ENCODE results near the gene GOLGA2.
A peak's percentile ranks its signal among the peaks of the same experiment; 100 is the strongest.
"Not testable (repeated sequence)": the region's sequence is repeated elsewhere in the genome, so short reads cannot be mapped to it uniquely, and the experiment has no call there.

The GOLGA2 gene

DNA sequence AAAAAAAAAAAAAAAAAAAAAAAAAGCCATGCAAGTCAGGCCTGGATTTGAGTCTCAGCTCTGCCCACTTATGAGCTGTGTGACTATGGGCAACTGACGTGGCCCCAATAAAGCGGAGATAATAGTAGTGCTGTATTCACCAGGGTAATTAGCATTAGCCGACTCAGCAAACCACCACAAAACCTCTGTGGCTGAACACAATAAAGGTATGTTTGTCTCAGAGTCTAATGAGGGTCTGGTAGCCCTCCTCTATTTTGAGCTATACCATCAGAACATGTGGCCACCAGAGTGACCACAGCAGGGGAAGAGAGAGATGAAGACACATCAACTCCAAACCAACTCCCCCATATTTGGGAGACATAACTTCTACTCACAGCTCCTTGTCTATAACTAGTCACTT lies 16.2 kb upstream of the GOLGA2 start:
- no peak for DNase-seq (ENCODE audit: low spot score)

DNA sequence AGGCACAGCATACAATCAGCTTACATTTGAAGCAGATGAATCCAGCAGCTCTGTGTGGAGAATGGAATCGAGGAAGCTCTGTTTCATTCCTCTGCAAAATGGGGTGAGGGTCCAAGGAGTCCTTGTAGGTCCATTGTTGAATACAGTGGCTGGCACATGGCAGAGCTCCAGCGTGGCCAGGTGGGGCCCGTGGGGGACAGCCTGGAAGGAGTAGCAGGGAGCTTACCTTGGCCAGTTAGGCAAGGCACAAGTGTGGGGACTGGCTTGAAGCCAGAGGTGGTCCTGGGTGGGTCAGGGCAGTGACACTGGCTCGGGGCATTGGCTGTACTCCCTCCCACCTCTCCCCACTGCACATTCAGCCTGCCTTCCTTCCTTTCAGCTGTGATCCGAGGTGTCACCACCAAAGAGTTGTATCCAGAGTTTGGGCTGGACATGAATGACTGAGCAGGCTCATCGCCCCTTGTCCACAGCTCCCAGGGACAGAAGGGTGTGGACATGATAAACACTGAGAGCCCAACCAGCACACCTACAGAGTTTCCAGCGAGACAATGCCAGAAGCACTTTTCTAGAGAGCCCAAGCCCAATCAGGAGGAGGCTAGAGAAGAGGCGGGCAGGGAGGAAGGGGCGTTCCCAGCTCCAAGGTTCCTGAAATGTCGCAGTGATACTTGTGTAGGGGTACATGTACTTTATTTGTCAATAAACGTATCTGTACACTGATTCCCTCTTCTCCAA lies 12.6 kb upstream of the GOLGA2 start:
- DNase-seq (ENCODE audit: low spot score) = no peak

GRCh38 chr9:128286440-128286839 lies 10.6 kb upstream of the GOLGA2 start:
- DNase-seq (ENCODE audit: low spot score) = peak; percentile 86

- no peak for DNase-seq (ENCODE audit: low spot score)
These were observed 9.4 kb upstream of the GOLGA2 start for GRCh38 chr9:128285033-128285784.

DNA sequence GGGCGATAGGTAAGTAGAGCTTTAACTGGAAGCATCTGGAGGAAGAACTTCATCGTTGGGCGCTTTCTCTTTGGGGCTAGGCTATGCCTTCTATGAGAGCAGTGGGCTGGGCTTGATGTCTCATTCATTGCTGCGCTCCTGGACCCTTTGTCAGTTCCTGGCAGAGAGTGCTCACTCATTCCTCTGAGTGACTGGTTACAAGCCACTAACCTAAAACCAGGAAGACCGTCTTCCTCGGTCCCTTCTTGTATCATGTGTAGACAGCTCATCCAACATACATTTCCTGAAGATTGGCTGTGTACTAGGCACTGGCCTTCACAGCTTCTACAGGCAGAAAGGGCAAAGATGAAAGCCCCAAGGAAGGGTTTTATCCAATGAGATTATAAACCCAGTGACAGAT lies 6.7 kb upstream of the GOLGA2 start:
- no peak for DNase-seq (ENCODE audit: low spot score)

DNA sequence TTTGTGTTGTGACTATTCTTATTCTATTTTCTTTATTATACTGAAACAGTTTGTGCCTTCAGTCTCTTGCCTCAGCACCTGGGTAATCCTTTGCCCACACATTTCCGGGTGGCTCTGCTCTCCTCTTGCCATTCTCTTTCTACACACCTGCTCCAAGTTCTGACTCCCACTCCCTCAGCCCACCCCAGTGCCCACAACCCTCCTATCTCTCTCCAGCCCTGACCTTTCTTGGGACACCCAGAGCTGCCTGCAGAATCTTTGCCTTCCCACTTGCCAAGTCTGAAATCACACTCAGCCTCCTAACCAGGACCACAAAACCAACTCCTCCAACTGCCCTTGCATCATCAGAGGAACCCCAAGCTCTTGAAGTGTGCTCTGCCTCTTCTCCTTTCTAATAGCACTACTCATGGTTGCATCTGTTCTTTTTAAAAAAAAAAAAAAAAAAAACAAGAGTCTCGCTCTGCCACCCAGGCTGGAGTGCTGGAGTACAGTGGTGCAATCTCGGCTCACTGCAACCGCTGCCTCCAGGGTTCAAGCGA lies 4.3 kb upstream of the GOLGA2 start:
- no peak for DNase-seq (ENCODE audit: low spot score)

- not testable (repeated sequence) for DNase-seq (ENCODE audit: low spot score)
These were observed 3.6 kb upstream of the GOLGA2 start for GRCh38 chr9:128279088-128280073.

DNA sequence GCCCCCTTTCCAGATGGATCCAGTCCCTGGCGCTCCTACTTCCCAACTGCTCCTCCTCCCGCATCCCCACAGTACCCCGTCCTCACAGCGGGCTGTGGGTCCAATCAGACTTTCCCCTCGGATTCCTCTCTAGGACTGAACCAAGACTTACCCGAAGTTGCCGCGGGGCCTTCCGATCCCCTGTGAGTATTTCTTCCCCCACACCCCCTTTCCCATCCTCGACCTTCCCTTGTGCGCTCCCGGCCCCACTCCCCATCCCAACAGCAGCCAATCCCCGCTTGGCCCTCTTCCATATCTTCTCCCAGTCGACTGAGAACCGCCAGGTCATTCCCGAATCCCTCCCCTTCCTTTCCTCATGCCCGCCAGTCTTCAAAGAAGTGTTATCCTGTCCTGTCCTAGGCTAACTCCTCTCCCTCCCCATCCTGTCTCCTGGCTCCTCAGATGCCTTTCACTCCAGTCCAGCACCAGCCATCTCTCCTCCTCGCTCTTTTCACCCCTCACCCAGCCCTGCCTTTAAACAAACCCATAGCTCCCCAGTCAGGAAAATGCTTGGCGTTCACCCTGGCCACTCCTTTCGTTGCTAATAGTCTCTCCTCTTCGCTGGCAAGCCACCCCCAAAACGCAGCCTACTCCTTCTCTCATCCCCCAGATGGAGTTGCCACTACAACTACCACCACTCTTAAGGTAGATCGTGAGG lies 915 bp upstream of the GOLGA2 start:
- DNase-seq (ENCODE audit: low spot score) = peak; percentile 12

DNA sequence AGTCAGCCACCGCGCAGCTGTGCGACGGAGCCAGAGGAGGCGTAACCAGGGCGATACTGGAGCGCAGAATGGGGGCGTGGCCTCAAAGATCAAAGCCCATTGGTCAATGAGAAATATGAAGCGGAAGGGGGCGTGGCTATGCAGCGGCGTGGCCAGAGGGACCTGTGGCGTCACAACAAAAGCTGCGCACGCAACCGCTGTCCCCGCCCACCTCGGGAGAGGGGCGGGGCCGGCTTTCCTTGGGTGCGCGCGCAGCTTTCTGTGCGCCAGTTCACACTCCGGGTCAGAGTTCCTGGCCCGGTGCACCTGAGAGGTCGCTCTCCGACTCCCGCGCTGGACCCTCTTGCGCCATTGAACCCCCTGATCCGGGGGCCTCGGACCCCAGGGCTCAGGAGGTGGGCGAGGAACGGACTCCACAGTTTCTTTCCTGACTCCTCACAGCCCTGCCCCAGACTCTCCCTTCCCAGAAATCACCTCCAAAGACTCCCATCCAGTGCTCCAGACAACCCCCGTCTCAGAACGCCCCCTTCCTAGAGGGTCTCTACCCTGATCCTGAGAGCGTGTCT lies 284 bp upstream of the GOLGA2 start, which contains the start of gene SWI5:
TSS of gene SWI5 (plus strand) at position 269 of the 566 bp plus-strand sequence.
- DNase-seq (ENCODE audit: low spot score) = peak; percentile 98

DNA sequence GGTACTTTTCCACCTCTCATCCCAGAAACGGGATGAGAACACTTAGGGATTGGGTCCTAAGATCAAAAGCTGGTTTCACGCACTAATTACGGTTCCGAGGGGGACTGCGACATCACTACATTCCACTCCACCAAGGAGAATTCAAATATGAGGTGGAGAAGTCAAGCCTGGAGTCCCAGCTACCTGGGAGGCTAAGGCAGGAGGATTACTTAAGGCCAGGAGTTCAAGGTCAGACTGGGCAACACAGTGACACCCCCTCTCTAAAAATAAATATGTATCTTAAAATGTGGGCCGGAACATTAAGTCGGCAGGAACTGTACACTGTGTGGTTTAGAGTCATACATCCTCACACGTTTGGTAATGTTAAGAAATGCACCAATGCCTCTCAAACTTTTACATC lies 1.6 kb downstream of the GOLGA2 start:
- no peak for DNase-seq (ENCODE audit: low spot score)

GRCh38 chr9:128271512-128271911 lies 4.3 kb downstream of the GOLGA2 start:
- DNase-seq (ENCODE audit: low spot score) = no peak

- DNase-seq (ENCODE audit: low spot score) = no peak
These were observed 4.7 kb downstream of the GOLGA2 start for GRCh38 chr9:128271112-128271511.

GRCh38 chr9:128266868-128267590 lies 8.8 kb downstream of the GOLGA2 start:
- no peak for DNase-seq (ENCODE audit: low spot score)

DNA sequence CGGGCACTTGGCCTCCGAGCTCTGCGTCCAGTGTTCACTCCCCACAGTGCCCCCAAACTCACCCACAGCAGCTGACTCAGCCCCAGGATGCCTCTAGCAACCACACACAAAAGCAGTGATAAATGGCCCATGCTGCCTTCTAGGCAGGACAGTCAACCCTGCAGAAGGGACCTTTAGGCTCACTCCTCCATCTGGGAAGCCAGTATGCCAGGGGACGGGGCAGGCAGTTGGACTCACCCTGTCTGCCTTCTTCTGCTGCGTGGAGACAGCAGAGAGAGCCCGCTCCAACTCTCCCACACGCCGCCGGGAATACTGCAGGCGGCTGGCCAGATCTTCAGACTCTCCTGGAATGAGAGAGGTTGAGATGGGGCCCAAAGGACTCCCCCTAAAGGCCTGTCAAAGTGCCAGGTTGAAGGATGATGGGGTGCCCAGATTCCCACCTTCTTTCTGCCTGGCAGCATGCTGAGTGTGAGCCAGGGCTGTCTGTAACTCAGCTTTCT lies 10.4 kb downstream of the GOLGA2 start:
- DNase-seq (ENCODE audit: low spot score) = no peak

GRCh38 chr9:128262687-128263086 lies 13.1 kb downstream of the GOLGA2 start:
- DNase-seq (ENCODE audit: low spot score) = no peak

DNA sequence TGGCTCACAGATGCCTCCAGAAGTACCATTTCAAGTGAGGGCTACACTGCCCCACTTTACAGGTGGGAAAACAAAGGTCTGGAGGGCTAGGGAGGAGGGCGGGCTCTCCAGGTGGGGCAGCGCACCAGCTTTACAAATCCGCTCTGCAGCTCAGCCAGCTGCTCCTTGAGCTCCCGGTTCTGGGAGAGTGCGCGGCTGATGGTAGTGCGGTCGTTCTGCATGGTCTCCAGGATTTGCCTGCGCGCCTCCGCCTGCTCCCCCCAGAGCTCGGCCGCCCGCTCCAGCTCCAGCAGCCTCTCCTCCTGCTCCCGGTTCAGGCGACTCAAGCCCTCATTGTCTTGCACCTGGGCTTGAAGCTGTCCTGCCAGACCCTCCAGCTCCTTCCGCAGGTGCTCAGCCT lies 15.5 kb downstream of the GOLGA2 start:
- DNase-seq (ENCODE audit: low spot score) = no peak

- DNase-seq (ENCODE audit: low spot score) = no peak
These were observed 16.7 kb downstream of the GOLGA2 start for GRCh38 chr9:128259156-128259555.

GRCh38 chr9:128258326-128258725 lies 17.5 kb downstream of the GOLGA2 start:
- DNase-seq (ENCODE audit: low spot score) = no peak

- no peak for DNase-seq (ENCODE audit: low spot score)
These were observed 17.9 kb downstream of the GOLGA2 start for GRCh38 chr9:128257907-128258306.
